Measurements from ENCODE around the gene BIN1. TPM values are rescaled to one million over a fixed set of nuclear protein-coding genes. Genes with fewer than 3 reads are reported as not detected.
A peak's percentile ranks its signal among the peaks of the same experiment; 100 is the strongest.

The BIN1 gene
- total RNA-seq, 2 experiments from 2014 or later, result 98.8 to 101 TPM

DNA sequence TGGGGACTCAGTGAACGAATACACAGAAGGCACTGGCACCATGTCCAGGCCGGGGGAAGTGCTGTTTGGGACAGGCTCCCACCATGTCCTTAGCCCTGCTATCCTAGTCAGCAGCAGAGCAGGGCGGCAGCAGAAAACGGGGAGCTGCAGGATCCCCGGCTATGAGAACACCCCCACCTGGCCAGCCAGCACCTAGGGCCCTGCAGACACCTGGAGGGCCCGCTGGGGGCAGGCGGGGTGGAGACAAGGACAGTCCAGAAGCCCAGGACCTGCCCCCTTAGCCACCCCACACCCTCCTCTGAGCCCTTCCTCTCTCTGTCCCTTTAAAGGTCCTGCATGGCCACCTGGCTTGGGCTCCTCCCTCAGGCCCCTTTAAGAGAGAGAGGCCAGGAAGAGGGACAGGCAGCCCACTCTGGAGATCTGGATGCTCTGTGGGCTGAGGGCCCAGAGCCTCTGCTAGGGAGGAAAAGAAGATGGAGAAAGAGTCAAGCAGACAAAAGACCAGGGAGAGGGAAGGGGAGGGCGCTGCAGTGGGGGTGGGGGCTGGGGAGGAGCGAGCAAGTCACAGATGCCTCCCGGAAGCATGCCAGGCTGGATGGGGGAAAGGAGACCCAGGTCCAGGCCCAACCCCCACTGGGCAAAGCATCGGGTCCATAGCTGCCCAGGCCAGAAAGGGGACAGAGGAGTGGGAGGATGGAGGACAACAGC is 48.6 kb downstream of the BIN1 start:
- peaks cover 3% of the 10 kb centered on the region for H3K4me1 Mint-ChIP-seq
- no peak overlapping the region for H3K4me3 Mint-ChIP-seq
- DNase-seq, result no peak
- no peak overlapping the region for H3K27ac Mint-ChIP-seq
- peaks cover 5% of the 10 kb centered on the region for H3K36me3 Mint-ChIP-seq
- H3K27me3 Mint-ChIP-seq, result no peaks in the 10 kb centered on the region
- H3K9me3 Mint-ChIP-seq, result no peaks in the 10 kb centered on the region

DNA sequence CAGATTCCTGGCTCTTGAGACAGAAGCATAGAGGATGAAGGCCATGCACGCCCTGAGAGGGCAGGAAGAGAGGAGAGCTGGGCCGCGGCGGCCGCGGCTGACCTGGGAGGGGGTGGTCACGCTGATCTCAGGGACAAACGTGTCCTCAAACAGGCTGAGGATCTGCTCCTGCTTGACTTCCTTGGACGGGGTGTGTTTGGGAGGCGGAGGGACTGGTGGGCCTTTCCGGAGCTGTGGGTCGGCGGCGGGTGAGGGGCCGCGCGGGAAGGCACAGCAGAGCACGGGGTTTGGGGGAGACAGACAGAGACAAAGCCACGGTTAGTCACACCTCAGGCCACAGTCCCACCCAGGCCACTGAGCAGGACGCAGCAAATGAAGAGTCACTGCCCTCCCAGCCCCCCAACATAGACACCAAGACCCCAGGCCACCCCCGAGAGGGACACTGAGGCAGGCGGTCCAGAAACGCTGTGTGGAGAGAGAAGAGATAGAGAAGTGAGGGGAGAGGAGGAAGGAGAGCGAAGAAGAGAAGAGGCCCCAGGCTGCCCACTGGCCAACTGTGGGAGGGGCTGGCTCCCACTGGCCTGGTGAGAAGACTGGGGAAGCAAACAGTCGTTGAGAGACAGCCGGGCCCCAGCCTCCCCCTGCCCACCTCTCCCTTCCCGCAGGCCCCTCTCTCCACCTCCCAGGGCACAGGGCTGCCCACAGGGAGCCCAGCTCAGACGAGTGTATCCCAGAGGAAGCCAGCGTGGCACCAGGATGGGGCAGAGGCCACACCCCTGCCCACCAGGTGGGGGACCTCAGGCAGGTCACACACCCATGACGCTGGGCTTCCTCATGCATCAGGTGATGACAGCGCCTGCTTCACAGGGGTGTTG is 49.3 kb downstream of the BIN1 start:
- H3K27me3 Mint-ChIP-seq, result no peaks in the 10 kb centered on the region
- DNase-seq, result no peak
- peaks cover 1% of the 10 kb centered on the region for H3K4me1 Mint-ChIP-seq

DNA sequence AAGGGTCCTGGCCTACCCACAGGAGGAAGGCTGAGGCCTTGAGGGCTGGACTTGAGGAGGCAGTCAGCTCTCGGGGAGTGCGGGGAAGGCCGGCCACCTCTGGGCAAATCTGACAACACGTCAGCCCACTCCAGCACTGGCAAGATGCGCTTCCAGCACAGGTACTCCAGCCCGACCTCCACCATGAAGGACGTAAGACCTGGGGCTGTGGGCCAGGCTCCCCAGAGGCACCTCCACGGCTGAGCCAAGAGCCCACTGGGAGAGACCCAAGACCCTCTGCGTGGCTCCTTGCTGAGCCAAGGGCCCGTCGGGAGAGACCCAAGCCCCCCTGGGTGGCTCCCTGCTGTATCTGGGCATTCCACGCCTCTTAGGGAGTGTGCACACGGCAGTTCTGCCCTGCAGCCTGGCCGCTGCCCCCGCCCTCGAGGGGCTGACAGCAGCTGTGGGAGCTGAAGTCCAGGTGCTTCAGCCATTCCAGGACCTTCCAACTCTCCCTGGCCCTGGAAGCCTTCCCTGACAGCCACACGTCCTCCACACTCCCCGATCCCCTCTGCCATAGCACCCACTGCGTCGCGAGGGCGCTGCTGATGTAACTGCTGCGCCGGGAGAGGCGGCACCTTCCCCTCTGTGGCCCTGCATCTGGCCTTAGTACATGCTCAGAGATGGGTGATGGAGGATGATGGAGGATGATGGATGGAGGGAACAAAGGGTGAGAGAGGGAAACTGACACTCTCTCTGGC is 50.2 kb downstream of the BIN1 start:
- Mint-ChIP-seq H3K9me3 (no peaks in the 10 kb centered on the region), H3K36me3 (peaks cover 2% of the 10 kb centered on the region), H3K27me3 (no peaks in the 10 kb centered on the region), H3K27ac (no peak overlapping the region), H3K4me3 (no peak overlapping the region), H3K4me1 (peaks cover 1% of the 10 kb centered on the region)
- DNase-seq, result no peak

More for the DNA sequence above, 49.3 kb downstream of the BIN1 start:
- Mint-ChIP-seq H3K9me3 (no peaks in the 10 kb centered on the region), H3K27ac (no peak overlapping the region), H3K36me3 (peaks cover 2% of the 10 kb centered on the region), H3K4me3 (no peak overlapping the region)

DNA sequence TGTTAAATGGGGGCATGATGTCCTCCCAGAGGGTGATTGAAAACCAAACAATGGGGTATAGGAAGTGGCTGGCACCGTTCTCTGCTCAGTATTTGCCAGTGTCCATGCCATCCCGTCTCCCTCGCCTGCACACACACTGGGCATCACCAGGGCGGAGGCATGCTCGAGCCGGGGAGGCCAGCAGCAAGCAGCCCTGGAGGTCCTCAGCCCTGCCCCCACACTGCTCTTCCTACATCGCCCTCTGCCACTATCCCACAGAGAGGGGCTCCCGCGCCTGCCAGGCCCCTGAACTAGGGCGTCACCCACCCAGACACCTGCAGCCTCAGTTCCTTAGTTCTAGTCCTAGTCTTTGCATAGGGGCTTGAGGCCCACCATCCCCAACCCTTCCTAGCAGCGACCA is 50.9 kb downstream of the BIN1 start:
- Mint-ChIP-seq H3K4me1 (peaks cover 1% of the 10 kb centered on the region), H3K9me3 (no peaks in the 10 kb centered on the region), H3K27me3 (no peaks in the 10 kb centered on the region), H3K27ac (peak overlapping the region; percentile 1), H3K36me3 (peaks cover 2% of the 10 kb centered on the region), H3K4me3 (no peak overlapping the region)
- no peak for DNase-seq

DNA sequence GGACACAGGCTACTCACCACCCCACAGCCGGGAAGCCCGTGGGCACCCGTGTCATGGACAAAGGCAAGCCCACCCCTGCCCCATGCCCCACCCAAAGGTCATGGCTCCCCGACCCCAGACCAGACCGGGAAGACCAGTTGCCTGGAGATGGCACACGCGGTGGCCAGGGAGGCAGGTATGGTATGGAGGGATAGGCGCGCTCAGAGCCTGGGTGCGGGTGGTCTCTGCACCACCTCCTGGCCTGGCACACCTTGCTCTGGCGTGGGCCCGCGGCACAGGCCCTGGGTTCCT is 51.2 kb downstream of the BIN1 start:
- Mint-ChIP-seq H3K27ac (no peak overlapping the region), H3K27me3 (no peaks in the 10 kb centered on the region), H3K4me1 (peaks cover 1% of the 10 kb centered on the region), H3K36me3 (peaks cover 2% of the 10 kb centered on the region), H3K4me3 (no peak overlapping the region), H3K9me3 (no peaks in the 10 kb centered on the region)
- no peak for DNase-seq

DNA sequence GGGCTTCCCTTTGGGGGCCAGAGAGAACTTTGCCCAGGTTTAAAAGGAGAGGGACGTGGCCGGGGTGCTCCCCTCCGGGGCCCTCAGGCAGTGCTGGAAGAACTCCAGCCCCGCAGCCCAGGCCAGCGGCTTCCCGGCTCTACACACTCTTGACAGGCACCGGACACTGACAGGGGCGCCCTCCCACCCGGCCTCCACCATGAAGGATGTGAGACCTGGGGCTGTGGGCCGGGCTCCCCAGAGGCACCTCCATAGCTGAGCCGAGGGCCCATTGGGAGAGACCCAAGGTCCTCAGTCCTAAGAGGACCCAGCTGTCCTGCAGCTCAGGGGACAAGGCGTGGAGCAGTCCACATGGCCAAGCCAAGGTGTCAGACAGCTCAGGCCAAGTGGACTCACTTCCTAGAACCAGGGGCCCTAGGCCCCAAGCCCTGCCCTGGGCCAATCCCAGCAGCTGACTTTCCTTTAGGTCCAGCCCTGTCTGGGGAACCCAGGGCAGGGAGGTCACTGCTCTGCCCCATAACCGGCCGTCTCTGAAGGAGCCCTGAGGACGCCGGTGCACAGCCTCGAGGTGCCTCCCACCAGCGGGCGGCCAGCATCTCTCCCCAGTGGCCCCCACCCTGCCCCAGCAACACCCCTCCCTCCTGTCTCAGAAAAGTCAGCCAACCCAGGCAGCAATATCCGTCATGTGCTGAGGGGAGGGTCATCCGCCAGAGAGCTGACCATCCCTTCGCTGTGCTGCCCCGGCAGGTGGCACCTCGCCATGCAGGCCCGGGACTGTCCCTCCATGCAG is 51.8 kb downstream of the BIN1 start:
- H3K9me3 Mint-ChIP-seq, result no peaks in the 10 kb centered on the region
- no peak overlapping the region for H3K4me3 Mint-ChIP-seq
- H3K27ac Mint-ChIP-seq, result no peak overlapping the region
- H3K4me1 Mint-ChIP-seq, result peaks cover 1% of the 10 kb centered on the region
- no peak for DNase-seq
- no peaks in the 10 kb centered on the region for H3K27me3 Mint-ChIP-seq
- peaks cover 2% of the 10 kb centered on the region for H3K36me3 Mint-ChIP-seq

DNA sequence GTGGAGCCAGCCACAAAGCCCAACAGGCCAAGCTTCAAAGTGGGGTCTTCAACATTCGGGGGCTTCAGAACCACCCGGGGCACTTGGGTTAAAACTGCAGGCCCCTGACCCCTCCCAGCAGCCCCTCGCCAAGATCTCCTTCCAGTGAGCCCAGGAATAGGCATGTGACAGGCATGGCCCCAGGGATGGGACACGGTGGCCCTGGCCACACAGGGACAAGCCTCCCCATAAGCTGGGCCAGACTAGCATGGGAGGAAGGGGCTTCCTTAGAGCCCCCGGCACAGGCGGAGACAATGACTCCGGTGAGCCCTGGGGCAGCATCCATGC is 52.4 kb downstream of the BIN1 start:
- Mint-ChIP-seq H3K4me3 (no peak overlapping the region), H3K36me3 (peaks cover 3% of the 10 kb centered on the region), H3K27ac (no peak overlapping the region)

DNA sequence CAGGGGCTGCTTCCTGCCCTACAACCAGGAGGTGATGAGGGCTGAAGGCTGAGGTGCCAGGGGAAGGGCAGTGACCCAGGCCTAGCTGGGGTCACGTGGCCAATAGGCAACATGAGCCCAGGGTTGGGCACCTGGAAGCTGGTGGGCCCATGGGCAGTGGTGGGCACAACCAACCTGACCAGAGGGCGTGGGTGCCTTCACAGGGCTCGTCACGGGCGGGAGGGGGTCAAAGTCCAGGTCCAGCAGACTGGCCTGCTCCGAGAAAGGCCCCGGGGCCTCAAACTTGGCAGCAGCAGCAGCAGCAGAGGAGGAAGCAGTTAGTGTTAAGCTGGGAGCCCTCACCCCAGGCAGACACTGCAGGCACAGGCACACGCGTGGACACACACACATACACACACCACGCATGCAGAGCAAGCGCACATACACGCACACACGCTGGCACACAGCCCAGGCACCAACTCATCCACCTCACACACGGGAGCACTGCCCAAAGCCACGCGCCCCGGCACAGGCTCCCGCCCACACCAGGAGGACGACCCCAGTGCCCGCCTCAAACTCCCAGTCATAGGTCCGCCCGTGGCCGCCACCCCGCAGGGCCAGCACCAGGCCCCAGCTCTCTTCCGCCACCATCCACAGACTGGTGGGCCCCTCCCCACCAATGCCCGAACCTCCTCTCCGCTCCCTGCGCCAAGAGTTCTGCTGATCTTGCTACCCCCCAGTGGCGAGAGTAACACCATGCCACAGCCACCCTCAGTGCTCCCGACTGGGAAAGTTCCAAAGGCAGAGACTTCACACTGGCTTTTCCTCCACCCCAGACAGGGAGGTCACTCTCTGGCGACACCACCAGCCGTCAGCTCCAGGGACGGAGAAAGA is 53.0 kb downstream of the BIN1 start:
- peaks cover 3% of the 10 kb centered on the region for H3K36me3 Mint-ChIP-seq
- peaks cover 3% of the 10 kb centered on the region for H3K4me1 Mint-ChIP-seq
- peak overlapping the region; percentile 10 for H3K4me3 Mint-ChIP-seq
- H3K9me3 Mint-ChIP-seq, result no peaks in the 10 kb centered on the region
- DNase-seq, result no peak
- H3K27ac Mint-ChIP-seq, result no peak overlapping the region
- H3K27me3 Mint-ChIP-seq, result no peaks in the 10 kb centered on the region

More for the DNA sequence above, 52.4 kb downstream of the BIN1 start:
- no peaks in the 10 kb centered on the region for H3K27me3 Mint-ChIP-seq
- H3K4me1 Mint-ChIP-seq, result peaks cover 3% of the 10 kb centered on the region
- DNase-seq, result no peak
- no peaks in the 10 kb centered on the region for H3K9me3 Mint-ChIP-seq

DNA sequence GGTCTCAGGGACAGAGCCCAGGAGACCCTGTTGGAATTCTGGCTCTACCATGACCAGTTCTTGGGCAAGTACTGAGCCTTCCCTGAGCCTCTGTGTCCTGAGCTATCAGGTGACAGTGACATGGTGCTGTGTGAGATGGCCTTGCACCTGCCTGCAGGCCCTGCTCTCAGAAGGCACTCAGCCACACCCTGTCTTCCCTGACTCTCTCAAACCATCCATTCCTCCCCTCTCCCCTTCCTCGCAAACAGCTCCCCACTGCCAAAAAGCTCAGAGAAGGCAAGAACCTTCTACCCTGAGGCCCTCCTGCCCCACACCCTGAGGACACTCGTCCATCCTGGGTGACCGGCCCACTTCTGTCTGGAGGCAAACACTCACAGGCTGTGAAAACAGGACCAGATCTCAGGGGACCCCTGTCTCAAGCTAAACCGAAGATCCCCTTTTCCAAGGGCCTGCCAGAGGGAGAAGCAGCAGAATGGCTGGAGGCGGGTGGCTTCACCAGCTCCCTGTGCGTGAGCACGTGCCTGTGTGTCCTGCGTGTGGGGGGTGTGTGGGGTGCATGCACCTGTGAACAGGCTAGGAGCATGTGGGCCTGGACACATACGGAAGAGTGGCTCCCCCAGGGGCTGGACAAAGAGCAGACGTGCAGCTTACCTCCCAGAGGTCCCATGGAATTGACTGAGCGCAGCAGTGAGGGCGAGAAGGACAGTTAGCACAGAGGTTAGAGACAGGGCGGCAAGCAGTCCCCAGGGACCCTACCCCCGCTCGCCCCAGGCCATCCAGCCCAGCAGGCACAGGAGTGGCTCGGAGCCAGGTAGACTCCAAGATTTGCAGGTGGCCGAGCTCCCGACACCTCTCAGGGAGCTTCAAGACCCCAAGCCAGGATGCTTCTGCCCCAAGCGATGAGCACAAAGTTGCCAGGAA is 53.9 kb downstream of the BIN1 start:
- no peak overlapping the region for H3K4me3 Mint-ChIP-seq
- no peak for DNase-seq
- peaks cover 3% of the 10 kb centered on the region for H3K4me1 Mint-ChIP-seq
- H3K9me3 Mint-ChIP-seq, result no peaks in the 10 kb centered on the region
- peak overlapping the region; percentile 11 for H3K27ac Mint-ChIP-seq
- H3K27me3 Mint-ChIP-seq, result no peaks in the 10 kb centered on the region
- H3K36me3 Mint-ChIP-seq, result peaks cover 3% of the 10 kb centered on the region

DNA sequence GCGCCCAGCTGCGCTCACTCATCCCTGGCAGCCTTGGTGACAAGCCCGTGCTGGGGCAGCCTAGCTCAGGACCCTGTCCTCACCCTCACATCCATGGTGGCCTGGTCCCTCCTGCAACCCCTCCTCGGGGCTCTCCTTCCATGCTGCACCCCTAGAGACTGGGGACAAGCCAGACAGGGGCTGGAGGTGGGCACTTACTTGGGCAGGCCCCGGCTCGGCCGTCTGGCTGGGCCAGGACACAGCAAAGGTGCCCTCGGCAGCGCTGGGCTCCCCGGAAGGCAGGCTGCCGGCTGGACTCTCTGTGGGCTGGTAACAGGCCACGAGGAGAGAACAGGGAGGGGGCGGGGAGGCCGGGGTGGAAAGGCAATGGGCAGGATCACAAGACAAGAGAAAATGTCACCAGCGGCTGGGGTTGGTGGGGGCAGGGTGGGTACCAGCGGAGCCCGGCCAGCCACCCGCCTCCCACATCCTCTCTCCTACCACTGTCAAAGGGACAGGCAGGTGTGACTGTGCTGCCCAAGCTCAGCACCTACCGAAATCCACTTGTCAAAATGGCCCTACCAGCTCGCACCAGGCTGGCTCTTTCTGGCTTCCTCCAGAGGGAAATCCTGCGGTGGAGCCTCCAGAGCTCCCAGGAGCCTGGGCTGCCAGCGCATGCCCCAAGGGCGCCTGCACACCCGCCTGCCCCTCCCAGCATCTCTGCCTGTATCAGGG is 54.7 kb downstream of the BIN1 start:
- Mint-ChIP-seq H3K36me3 (peaks cover 5% of the 10 kb centered on the region), H3K4me1 (peaks cover 3% of the 10 kb centered on the region), H3K27ac (no peak overlapping the region), H3K4me3 (no peak overlapping the region), H3K27me3 (no peaks in the 10 kb centered on the region), H3K9me3 (no peaks in the 10 kb centered on the region)
- DNase-seq, result no peak

DNA sequence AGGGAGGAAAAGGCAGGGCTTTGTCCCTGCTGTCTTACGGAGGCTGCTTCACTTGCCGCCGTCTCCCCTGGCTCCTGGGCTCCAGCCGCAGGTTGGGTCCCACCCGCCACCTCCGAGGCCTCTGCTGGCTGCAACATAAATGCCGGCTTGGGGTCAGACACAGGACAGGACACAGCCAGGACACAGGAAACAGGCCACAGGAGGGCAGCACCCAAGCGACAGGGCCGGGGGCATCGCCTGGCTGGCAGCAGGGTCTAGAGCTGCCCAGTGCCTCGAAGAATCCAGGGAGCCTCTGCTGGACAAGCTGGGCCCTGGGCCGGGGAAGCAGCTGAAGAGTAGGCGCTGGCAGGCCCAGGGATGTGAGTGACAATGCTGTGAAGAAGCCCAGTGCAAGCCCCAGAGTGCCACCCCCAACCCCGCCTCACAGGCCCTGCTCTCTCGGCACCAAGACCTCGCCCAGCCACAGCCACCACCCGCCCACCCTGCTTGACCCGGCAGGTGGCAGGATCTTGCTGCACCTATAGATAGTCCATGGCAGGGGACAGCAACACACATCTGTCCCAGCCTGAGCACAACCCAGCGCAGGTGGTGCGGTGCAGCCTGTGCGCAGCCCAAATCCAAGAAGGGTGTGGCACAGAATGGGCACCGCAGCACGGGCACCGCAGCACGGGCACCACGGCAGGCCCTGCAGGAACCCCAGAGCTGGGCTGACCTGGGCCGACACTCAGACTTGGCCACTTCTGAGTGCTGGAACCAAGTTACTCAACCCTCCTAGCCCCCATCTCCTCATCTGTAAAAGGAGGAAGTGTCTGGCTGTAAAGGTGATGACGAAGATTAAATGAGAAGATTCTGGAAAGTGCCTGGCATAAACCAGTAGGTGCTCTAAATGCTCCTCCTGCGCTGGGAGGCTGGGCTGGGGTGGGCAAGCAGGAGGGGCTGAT is 55.6 kb downstream of the BIN1 start:
- Mint-ChIP-seq H3K27ac (no peak overlapping the region), H3K4me1 (peaks cover 2% of the 10 kb centered on the region), H3K36me3 (peaks cover 5% of the 10 kb centered on the region), H3K27me3 (no peaks in the 10 kb centered on the region), H3K9me3 (no peaks in the 10 kb centered on the region), H3K4me3 (no peak overlapping the region)
- DNase-seq, result no peak

DNA sequence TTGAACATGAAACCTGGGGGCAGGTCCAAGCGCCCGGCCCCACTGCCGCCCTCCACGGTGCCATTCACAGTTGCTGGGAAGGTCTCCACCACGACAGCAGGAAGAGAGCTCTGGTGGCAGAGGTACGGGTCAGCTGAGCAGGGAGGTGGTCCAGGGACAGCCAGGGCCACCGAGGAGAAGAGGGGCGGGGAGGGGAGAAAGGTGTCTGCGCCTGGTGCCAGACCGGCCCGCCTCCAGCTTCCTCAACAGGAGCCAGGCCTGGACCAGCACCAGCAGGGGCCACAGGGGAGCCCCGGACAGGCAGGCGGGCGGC is 56.2 kb downstream of the BIN1 start:
- H3K4me3 Mint-ChIP-seq, result no peak overlapping the region
- no peak overlapping the region for H3K27ac Mint-ChIP-seq
- peaks cover 2% of the 10 kb centered on the region for H3K4me1 Mint-ChIP-seq
- H3K9me3 Mint-ChIP-seq, result no peaks in the 10 kb centered on the region
- H3K27me3 Mint-ChIP-seq, result no peaks in the 10 kb centered on the region
- peaks cover 5% of the 10 kb centered on the region for H3K36me3 Mint-ChIP-seq
- DNase-seq, result no peak
